K562 (cell line): ENCODE measurements around the gene APPBP2. TPM values are rescaled to one million over a fixed set of nuclear protein-coding genes. Genes with fewer than 3 reads are reported as not detected.

Source experiments
- ATAC-seq: fragments of 200-7000 bp; cut with Tn5 transposase; 3 replicates; pipeline ENCODE4 v1.9.1; 2020; ENCODE audit warnings: moderate library complexity
- BruUV-seq: library from RNA; stranded (reverse); fragments of 400-500 nt; replicated peaks from 2 replicates; lab custom pipeline; 2021; lab: Mats Ljungman, UMichigan
- CTCF ChIA-PET: fragments of 300-600 bp; formaldehyde crosslinking; extraction: SDS; loops from one replicate; lab custom pipeline; 2021; ENCODE audit warnings: low intra/inter-chr PET ratio; lab: Yijun Ruan, JAX
- POLR2A ChIA-PET: fragments of 300-600, 350-650 bp; sonication (Branson Sonifier 250); formaldehyde crosslinking; extraction: SDS; loops from one replicate; lab custom pipeline; 2021; ENCODE audit warnings: antibody characterized with exemption, inconsistent platforms; lab: Yijun Ruan, JAX
- DNase-seq, 4 experiments: peaks; one replicate each; pipeline versions ENCODE4 v3.0.0 to v3.0.0-alpha.2; 2011 to 2018; ENCODE audit warnings: low spot score in 3 of 4, mixed read lengths in 3 of 4; ENCODE audit errors: extremely low read depth in 1 of 4
- FAIRE-seq: peaks from 2 replicates; lab custom pipeline; 2011; peaks lifted over from hg19 to GRCh38; lab: Jason Lieb, UNC
- H2AFZ ChIP-seq: 2 replicates; pipeline ENCODE4 v1.6.0; 2011; ENCODE audit warnings: low read depth, low read length, control low read depth, inconsistent platforms
- H3K27ac ChIP-seq: fragments of 200-600 bp; 3 replicates; pipeline ENCODE4 v1.8.0; 2011; ENCODE audit warnings: low read depth, mild to moderate bottlenecking, control low read depth, inconsistent platforms, low read length, moderate library complexity, mixed read lengths; ENCODE audit errors: extremely low read depth
- H3K27me3 ChIP-seq, 2 experiments: fragments of 300-600 bp in 1 of 2; 2 replicates in 1 of 2; 3 replicates in 1 of 2; pipeline versions ENCODE4 v1.6.0 to v1.8.0; 2011; ENCODE audit warnings: inconsistent platforms in 2 of 2, low read length in 2 of 2, mild to moderate bottlenecking in 1 of 2, mixed read lengths in 1 of 2, moderate library complexity in 1 of 2; ENCODE audit not compliant: control insufficient read depth in 2 of 2, insufficient read depth in 2 of 2
- H3K36me3 ChIP-seq: fragments of 300-600 bp; 3 replicates; pipeline ENCODE4 v1.8.0; 2011; ENCODE audit warnings: mild to moderate bottlenecking, low read length, inconsistent platforms; ENCODE audit not compliant: control insufficient read depth, insufficient read depth
- H3K4me1 ChIP-seq, 2 experiments: fragments of 200-600 bp in 1 of 2; replicated peaks in 1 of 2; 2 replicates in 1 of 2; 3 replicates in 1 of 2; pipeline versions ENCODE4 v1.5.1 to v1.8.0; 2011; ENCODE audit warnings: inconsistent platforms in 2 of 2, low read length in 2 of 2, mild to moderate bottlenecking in 1 of 2, mixed read lengths in 1 of 2, moderate library complexity in 1 of 2; ENCODE audit not compliant: control insufficient read depth in 2 of 2, insufficient read depth in 2 of 2
- H3K4me2 ChIP-seq: 2 replicates; pipeline ENCODE4 v1.6.1; 2011; ENCODE audit warnings: low read length, control low read depth, inconsistent platforms, mixed read lengths; ENCODE audit not compliant: insufficient read depth
- H3K4me3 ChIP-seq: fragments of 200-600 bp; sonication (generic), shearing (Covaris generic); 2 replicates; pipeline ENCODE4 v1.5.1; 2016; ENCODE audit warnings: control low read depth, inconsistent platforms
- H3K79me2 ChIP-seq: fragments of 200-600 bp; 3 replicates; pipeline ENCODE4 v1.8.0; 2011; ENCODE audit warnings: low read length, inconsistent platforms; ENCODE audit not compliant: control insufficient read depth, insufficient read depth
- H3K9ac ChIP-seq, 2 experiments: 2 replicates each; pipeline versions ENCODE4 v1.6.0 to v1.6.1; 2011; ENCODE audit warnings: low read depth in 2 of 2, low read length in 2 of 2, control low read depth in 1 of 2, inconsistent platforms in 1 of 2, mild to moderate bottlenecking in 1 of 2, mixed read lengths in 1 of 2; ENCODE audit not compliant: insufficient read depth in 1 of 2
- H3K9me1 ChIP-seq: one replicate; pipeline ENCODE4 v1.6.0; 2011; ENCODE audit warnings: inconsistent platforms, mild to moderate bottlenecking, low read length, moderate library complexity; ENCODE audit not compliant: control insufficient read depth, insufficient read depth
- H3K9me3 ChIP-seq: replicated peaks from 2 replicates; pipeline ENCODE4 v1.5.1; 2011; ENCODE audit warnings: low read depth, low read length, inconsistent platforms; ENCODE audit not compliant: control insufficient read depth, insufficient read depth
- H4K20me1 ChIP-seq: replicated peaks from 2 replicates; pipeline ENCODE4 v1.6.1; 2011; ENCODE audit warnings: low read length, inconsistent platforms, mixed read lengths; ENCODE audit not compliant: control insufficient read depth, insufficient read depth
- CEBPG ChIP-seq, 3 experiments: fragments of 200-800 bp in 1 of 3; sonication (Bioruptor generic) in 1 of 3; sonication (generic) in 1 of 3; formaldehyde crosslinking in 1 of 3; IDR thresholded peaks in 2 of 3; conservative IDR thresholded peaks in 1 of 3; 2 replicates each; pipeline versions ENCODE4 v1.6.1 to v1.8.0; 2016 to 2022; ENCODE audit warnings: missing compliant biosample characterization in 2 of 3, missing genetic modification characterization in 2 of 3, mild to moderate bottlenecking in 1 of 3, missing genetic modification reagents in 1 of 3
- WGBS: fragments of 100-300 bp; shearing (Covaris generic); methylation state at CpG from one replicate; pipeline ENCODE4 v1.1.6; 2016; ENCODE audit warnings: low coverage, mixed read lengths; ENCODE audit not compliant: insufficient coverage; ENCODE audit errors: missing lambda C conversion rate; 5-methylcytosine and 5-hydroxymethylcytosine counted together
- in situ Hi-C: fragments of 300-500 bp; cut with MboI; formaldehyde crosslinking; loops from 4 replicates; pipeline ENCODE4 v1.15.0; 2018; ENCODE audit warnings: inconsistent platforms, mixed read lengths
- intact Hi-C: fragments of 100-400 bp; cut with micrococcal nuclease; formaldehyde crosslinking; loops from 2 replicates; pipeline ENCODE4 v1.14.2; 2022
- polyA plus RNA-seq, 8 experiments: library from polyadenylated mRNA; depleted of rRNA in 4 of 8; stranded (reverse) in 5 of 8; unstranded in 3 of 8; fragments of >200 nt; fragmentation: Nextera tagmentation in 2 of 8; fragmentation: Illumina TruSeq in 1 of 8; extraction: Ambion mirVana in 2 of 8; extraction: Trizol in 1 of 8; gene quantifications; 2 replicates each; pipeline versions ENCODE4 v1.2.1 to v1.2.3, GENCODE V29; 2011 to 2014; ENCODE audit warnings: inconsistent platforms in 1 of 8, missing spikeins in 1 of 8
- total RNA-seq, 7 experiments: library from RNA; depleted of rRNA in 6 of 7; stranded (reverse); fragments of >200 nt in 6 of 7; fragmentation: Illumina TruSeq in 2 of 7; extraction: Trizol in 2 of 7; gene quantifications; 2 replicates each; pipeline versions ENCODE4 v1.2.1 to v1.2.3, GENCODE V29; 2011 to 2021; ENCODE audit warnings: low replicate concordance in 1 of 7
- TF ChIP-seq, protein P1 (sequence below), 3 experiments: fragments of 200-800 bp in 1 of 3; fragments of 250-450 bp in 1 of 3; fragments of 450-650 bp in 1 of 3; sonication (Bioruptor Pico) in 1 of 3; sonication (Bioruptor generic) in 1 of 3; formaldehyde crosslinking in 1 of 3; IDR thresholded peaks; 2 replicates each; pipeline versions ENCODE4 v1.6.1 to v1.8.0; 2016 to 2022; ENCODE audit warnings: mild to moderate bottlenecking in 2 of 3, missing genetic modification characterization in 2 of 3, missing compliant biosample characterization in 1 of 3, moderate library complexity in 1 of 3

Gene APPBP2
- total and polyA plus RNA-seq, 9 of the 15 experiments (the other 6 are each of a cell fraction or from before 2014, with no cell fraction given), result 2.7 to 16.8 (median 6.9) TPM

DNA sequence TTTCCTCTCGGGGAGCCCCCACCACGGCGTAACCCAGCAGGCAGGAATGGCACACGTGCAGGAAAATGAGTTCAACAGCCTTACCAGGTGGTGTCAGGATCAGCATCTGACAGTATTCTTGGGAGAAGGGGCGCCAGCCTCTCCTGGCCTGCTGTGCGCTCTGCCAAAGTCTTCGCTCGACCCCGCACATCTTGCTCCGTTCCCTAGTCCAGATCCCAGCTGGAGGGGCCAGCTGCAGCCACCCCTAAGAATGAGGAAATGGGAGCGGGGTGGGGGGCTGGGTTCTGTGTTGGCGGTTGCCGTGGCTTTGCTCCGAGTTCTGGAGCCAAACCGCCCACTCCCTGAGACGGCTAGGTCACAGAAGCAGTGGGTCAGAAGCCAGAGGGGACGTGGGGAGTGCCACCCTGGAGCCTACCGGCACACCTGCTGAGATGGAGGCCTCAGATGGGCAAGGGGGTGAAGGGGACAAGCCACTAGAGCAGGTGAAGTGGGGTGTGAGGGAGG lies 103.8 kb downstream of the APPBP2 start, which contains the start of gene CHCT1:
CHCT1 (plus strand) TSS at position 328 of the 504 bp plus-strand sequence; CDS start at position 432, 104 bp downstream.
- peak within 1 kb of the TSS; percentile 9; the same call in 1 of the 2 replicates for H2AFZ ChIP-seq
- in situ Hi-C loops, result loop anchor here (10.0 kb wide), 1 partner anchor 277 kb away; the partner anchor contains the start of gene CA4
- no peaks in the 10 kb centered on the region for H3K79me2 ChIP-seq
- ATAC-seq (no peak), FAIRE-seq (no peak), DNase-seq (no peak)
- no peaks in the 10 kb centered on the region for H3K36me3 ChIP-seq
- BruUV-seq, result no TSS peak
- H4K20me1 ChIP-seq, result no peaks in the 10 kb centered on the region
- H3K4me2 ChIP-seq, result no peak within 1 kb of the TSS
- H3K9me1 ChIP-seq, result no peaks in the 10 kb centered on the region
- CTCF ChIA-PET, result no interaction called here
- no peaks in the 10 kb centered on the region for H3K9me3 ChIP-seq
- WGBS, result 59% methylated on average over 16 of the region's 18 CpGs
- intact Hi-C loops, result no loop called here
- no peak within 1 kb of the TSS for H3K9ac ChIP-seq
- POLR2A ChIA-PET, result no interaction called here
- peaks cover 0 to 13% of the 10 kb centered on the region in 2 experiments; a peak in 2 of 5 replicates for H3K4me1 ChIP-seq
- H3K4me3 ChIP-seq, result no peak within 1 kb of the TSS
- H3K27ac ChIP-seq, result no peak within 1 kb of the TSS
- TF ChIP-seq, protein P1, sequence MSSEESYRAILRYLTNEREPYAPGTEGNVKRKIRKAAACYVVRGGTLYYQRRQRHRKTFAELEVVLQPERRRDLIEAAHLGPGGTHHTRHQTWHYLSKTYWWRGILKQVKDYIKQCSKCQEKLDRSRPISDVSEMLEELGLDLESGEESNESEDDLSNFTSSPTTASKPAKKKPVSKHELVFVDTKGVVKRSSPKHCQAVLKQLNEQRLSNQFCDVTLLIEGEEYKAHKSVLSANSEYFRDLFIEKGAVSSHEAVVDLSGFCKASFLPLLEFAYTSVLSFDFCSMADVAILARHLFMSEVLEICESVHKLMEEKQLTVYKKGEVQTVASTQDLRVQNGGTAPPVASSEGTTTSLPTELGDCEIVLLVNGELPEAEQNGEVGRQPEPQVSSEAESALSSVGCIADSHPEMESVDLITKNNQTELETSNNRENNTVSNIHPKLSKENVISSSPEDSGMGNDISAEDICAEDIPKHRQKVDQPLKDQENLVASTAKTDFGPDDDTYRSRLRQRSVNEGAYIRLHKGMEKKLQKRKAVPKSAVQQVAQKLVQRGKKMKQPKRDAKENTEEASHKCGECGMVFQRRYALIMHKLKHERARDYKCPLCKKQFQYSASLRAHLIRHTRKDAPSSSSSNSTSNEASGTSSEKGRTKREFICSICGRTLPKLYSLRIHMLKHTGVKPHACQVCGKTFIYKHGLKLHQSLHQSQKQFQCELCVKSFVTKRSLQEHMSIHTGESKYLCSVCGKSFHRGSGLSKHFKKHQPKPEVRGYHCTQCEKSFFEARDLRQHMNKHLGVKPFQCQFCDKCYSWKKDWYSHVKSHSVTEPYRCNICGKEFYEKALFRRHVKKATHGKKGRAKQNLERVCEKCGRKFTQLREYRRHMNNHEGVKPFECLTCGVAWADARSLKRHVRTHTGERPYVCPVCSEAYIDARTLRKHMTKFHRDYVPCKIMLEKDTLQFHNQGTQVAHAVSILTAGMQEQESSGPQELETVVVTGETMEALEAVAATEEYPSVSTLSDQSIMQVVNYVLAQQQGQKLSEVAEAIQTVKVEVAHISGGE (CRISPR knock-in tag; IDR thresholded peaks at IDR 0.05), result peak in 1 of 3 experiments; percentile 61; a peak in 2 of 6 replicates
- no peak for TF ChIP-seq CEBPG (CRISPR knock-in tag; IDR thresholded peaks at IDR 0.05)
- no peak for TF ChIP-seq CEBPG (tag; conservative IDR thresholded peaks at IDR 0.05 in 1 of 2, IDR thresholded peaks at IDR 0.05 in 1 of 2)
- TF ChIP-seq, all 486 proteins: peak for 1
- H3K27me3 ChIP-seq, result peaks cover 5 to 16% of the 10 kb centered on the region in 2 experiments; a peak in 3 of 5 replicates
